ENCODE measurements around the gene CEP85. TPM values are rescaled to one million over a fixed set of nuclear protein-coding genes. Genes with fewer than 3 reads are reported as not detected.

The CEP85 gene
- total RNA-seq, 1 experiment from 2014 or later, result 38.6 TPM

GRCh38 chr1:26277261-26277661, 43.3 kb downstream of the CEP85 start:
- no peak overlapping the region for H3K27ac ChIP-seq (ENCODE audit: insufficient read length, low read depth, low read length)
- H2BK5ac ChIP-seq (ENCODE audit: insufficient read length, low read length), result no peak overlapping the region
- H2BK120ac ChIP-seq (ENCODE audit: low read depth, low read length, poor library complexity, severe bottlenecking), result no peak overlapping the region
- no peaks in the 10 kb centered on the region for H3K79me1 ChIP-seq (ENCODE audit: insufficient read depth, low read depth, low read length, poor library complexity, severe bottlenecking)
- H2BK12ac ChIP-seq (ENCODE audit: insufficient read length, low read depth, low read length), result no peak overlapping the region
- H3K27ac Mint-ChIP-seq, result no peak overlapping the region
- no peak overlapping the region for H3K23ac ChIP-seq (ENCODE audit: insufficient read length, low read depth, low read length)
- no CpG with 5 or more reads among the region's 3 CpGs for WGBS (ENCODE audit: extremely low coverage, insufficient read length, low lambda C conversion rate)
- H3K4me1 ChIP-seq (ENCODE audit: insufficient read depth, low read length), result peaks cover 11% of the 10 kb centered on the region; the same call in 1 of the 2 replicates
- no peaks in the 10 kb centered on the region for H3K9me3 ChIP-seq (ENCODE audit: control insufficient read depth, low read depth, low read length)
- peaks cover 54 to 64% (median 60%) of the 10 kb centered on the region in 3 experiments for H3K36me3 Mint-ChIP-seq (ENCODE audit: insufficient read depth in 1 of 3, low read depth in 3 of 3)
- H2AK5ac ChIP-seq (ENCODE audit: insufficient read length, low read length), result no peak overlapping the region
- no peak for TF ChIP-seq CTCF (conservative IDR thresholded peaks at IDR 0.05)
- peaks cover 13% of the 10 kb centered on the region for H3K23me2 ChIP-seq (ENCODE audit: insufficient read length, low read depth, low read length, poor library complexity, severe bottlenecking)
- H4K5ac ChIP-seq (ENCODE audit: insufficient read length, low read depth, low read length), result no peak overlapping the region
- no peak overlapping the region for H3K9ac ChIP-seq (ENCODE audit: extremely low read depth, insufficient read length, low read length)
- H3T11ph ChIP-seq (ENCODE audit: low read length), result no peak overlapping the region
- H3K27me3 ChIP-seq (ENCODE audit: insufficient read depth, low read length), result no peaks in the 10 kb centered on the region
- peaks cover 44 to 45% of the 10 kb centered on the region in 2 experiments for H3K4me1 Mint-ChIP-seq
- H3K14ac ChIP-seq (ENCODE audit: insufficient read depth, low read length), result no peak overlapping the region
- H3K9me3 Mint-ChIP-seq, result no peaks in the 10 kb centered on the region
- no peak overlapping the region for H2AFZ ChIP-seq (ENCODE audit: low read length)
- H3K4ac ChIP-seq (ENCODE audit: low read depth, low read length), result no peak overlapping the region
- H4K8ac ChIP-seq (replicated peaks; ENCODE audit: insufficient read length, low read depth, low read length), result no peak overlapping the region
- H3K18ac ChIP-seq (ENCODE audit: insufficient read length, low read depth, low read length), result no peak overlapping the region
- no peaks in the 10 kb centered on the region for H3K79me2 ChIP-seq (ENCODE audit: insufficient read depth, low read length)
- no peak overlapping the region for H3K56ac ChIP-seq (ENCODE audit: insufficient read length, low read depth, low read length)
- no peak overlapping the region for H2BK15ac ChIP-seq (ENCODE audit: low read depth, low read length)
- H3K27me3 Mint-ChIP-seq (ENCODE audit: low read depth), result no peaks in the 10 kb centered on the region; the same call in 1 of the 2 replicates
- H3K4me3 Mint-ChIP-seq, result no peak overlapping the region
- no peak overlapping the region for H2BK20ac ChIP-seq (ENCODE audit: low read depth, low read length, poor library complexity, severe bottlenecking)
- no peak overlapping the region for H4K91ac ChIP-seq (ENCODE audit: insufficient read length, low read depth, low read length)
- no peak for DNase-seq
- H3K4me2 ChIP-seq (ENCODE audit: insufficient read depth, insufficient read length, low read length), result no peak overlapping the region
- H4K20me1 ChIP-seq (ENCODE audit: control insufficient read depth, insufficient read depth, insufficient read length), result peaks cover 2% of the 10 kb centered on the region
